ENCODE data around the gene SUSD3.

DNA sequence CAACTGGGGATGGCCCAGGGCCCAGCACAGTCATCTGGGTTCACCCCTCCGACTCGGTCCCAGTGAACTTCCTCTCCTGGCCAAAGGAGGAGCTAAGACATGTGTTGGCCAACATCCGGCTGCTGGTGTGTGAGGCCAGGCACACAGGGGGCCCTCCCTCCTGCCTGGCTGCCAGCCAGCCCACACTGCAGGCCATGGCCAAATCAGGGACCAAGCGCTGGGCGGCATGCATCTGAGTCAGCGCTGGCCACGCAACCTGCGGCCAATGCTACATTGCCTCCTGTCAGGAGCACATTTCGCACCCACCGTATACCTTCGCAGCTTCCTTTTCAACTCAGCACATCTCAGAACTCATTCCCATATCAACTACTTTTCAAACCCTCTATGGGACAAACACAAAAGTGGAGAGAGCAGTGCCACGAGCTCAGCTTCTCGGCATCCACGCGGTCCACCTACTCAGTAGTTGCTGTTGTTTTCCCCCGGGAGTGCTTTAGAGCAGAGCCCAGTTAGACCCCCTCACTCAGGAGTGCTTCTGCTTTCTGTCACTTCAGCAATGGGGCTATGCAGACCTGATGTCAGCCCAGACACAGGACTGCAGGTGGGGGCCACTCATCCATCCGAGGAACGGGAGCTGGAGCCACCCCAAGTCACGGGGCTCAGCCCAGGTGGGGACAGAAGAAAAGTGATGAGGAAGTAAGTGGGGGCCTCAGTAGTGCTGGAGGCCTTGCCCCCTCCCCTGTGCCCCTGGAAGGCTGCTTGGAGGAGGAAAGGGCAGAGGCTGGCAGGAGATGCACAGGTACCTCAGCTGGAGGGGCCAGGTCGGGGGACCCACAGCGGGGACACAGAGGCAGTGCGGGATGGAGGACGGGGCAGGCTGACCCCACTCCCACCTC is 61.7 kb downstream of the SUSD3 start:
- TF ChIP-seq, protein P1, sequence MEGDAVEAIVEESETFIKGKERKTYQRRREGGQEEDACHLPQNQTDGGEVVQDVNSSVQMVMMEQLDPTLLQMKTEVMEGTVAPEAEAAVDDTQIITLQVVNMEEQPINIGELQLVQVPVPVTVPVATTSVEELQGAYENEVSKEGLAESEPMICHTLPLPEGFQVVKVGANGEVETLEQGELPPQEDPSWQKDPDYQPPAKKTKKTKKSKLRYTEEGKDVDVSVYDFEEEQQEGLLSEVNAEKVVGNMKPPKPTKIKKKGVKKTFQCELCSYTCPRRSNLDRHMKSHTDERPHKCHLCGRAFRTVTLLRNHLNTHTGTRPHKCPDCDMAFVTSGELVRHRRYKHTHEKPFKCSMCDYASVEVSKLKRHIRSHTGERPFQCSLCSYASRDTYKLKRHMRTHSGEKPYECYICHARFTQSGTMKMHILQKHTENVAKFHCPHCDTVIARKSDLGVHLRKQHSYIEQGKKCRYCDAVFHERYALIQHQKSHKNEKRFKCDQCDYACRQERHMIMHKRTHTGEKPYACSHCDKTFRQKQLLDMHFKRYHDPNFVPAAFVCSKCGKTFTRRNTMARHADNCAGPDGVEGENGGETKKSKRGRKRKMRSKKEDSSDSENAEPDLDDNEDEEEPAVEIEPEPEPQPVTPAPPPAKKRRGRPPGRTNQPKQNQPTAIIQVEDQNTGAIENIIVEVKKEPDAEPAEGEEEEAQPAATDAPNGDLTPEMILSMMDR (IDR thresholded peaks at IDR 0.05): no peak
- TF ChIP-seq, protein P2, sequence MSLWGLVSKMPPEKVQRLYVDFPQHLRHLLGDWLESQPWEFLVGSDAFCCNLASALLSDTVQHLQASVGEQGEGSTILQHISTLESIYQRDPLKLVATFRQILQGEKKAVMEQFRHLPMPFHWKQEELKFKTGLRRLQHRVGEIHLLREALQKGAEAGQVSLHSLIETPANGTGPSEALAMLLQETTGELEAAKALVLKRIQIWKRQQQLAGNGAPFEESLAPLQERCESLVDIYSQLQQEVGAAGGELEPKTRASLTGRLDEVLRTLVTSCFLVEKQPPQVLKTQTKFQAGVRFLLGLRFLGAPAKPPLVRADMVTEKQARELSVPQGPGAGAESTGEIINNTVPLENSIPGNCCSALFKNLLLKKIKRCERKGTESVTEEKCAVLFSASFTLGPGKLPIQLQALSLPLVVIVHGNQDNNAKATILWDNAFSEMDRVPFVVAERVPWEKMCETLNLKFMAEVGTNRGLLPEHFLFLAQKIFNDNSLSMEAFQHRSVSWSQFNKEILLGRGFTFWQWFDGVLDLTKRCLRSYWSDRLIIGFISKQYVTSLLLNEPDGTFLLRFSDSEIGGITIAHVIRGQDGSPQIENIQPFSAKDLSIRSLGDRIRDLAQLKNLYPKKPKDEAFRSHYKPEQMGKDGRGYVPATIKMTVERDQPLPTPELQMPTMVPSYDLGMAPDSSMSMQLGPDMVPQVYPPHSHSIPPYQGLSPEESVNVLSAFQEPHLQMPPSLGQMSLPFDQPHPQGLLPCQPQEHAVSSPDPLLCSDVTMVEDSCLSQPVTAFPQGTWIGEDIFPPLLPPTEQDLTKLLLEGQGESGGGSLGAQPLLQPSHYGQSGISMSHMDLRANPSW (CRISPR knock-in tag; conservative IDR thresholded peaks at IDR 0.05; ENCODE audit: low read depth): no peak
- TF ChIP-seq ZNF317 (CRISPR knock-in tag; IDR thresholded peaks at IDR 0.05; ENCODE audit: borderline replicate concordance, low read depth) (no peak), CBFB (CRISPR knock-in tag; IDR thresholded peaks at IDR 0.05; ENCODE audit: low read depth) (no peak), ZNF138 (CRISPR knock-in tag; conservative IDR thresholded peaks at IDR 0.05) (no peak)
- TF ChIP-seq, protein P3, sequence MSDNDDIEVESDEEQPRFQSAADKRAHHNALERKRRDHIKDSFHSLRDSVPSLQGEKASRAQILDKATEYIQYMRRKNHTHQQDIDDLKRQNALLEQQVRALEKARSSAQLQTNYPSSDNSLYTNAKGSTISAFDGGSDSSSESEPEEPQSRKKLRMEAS (CRISPR knock-in tag; IDR thresholded peaks at IDR 0.05): no peak
